ENCODE data around the gene TMEM185B.

The TMEM185B gene

GRCh38 chr2:120244656-120245519 is 21.7 kb upstream of the TMEM185B start:
- no peak overlapping the region for H3K4me3 ChIP-seq (ENCODE audit: low read length)
- TF ChIP-seq, protein P1, sequence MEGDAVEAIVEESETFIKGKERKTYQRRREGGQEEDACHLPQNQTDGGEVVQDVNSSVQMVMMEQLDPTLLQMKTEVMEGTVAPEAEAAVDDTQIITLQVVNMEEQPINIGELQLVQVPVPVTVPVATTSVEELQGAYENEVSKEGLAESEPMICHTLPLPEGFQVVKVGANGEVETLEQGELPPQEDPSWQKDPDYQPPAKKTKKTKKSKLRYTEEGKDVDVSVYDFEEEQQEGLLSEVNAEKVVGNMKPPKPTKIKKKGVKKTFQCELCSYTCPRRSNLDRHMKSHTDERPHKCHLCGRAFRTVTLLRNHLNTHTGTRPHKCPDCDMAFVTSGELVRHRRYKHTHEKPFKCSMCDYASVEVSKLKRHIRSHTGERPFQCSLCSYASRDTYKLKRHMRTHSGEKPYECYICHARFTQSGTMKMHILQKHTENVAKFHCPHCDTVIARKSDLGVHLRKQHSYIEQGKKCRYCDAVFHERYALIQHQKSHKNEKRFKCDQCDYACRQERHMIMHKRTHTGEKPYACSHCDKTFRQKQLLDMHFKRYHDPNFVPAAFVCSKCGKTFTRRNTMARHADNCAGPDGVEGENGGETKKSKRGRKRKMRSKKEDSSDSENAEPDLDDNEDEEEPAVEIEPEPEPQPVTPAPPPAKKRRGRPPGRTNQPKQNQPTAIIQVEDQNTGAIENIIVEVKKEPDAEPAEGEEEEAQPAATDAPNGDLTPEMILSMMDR (conservative IDR thresholded peaks at IDR 0.05; ENCODE audit: low read length) = no peak
- no peak for DNase-seq (ENCODE audit: low read depth)

GRCh38 chr2:120243875-120244553 is 20.8 kb upstream of the TMEM185B start:
- DNase-seq (ENCODE audit: low read depth) = no peak
- TF ChIP-seq, protein P1 (conservative IDR thresholded peaks at IDR 0.05; ENCODE audit: low read length) = no peak
- no peak overlapping the region for H3K4me3 ChIP-seq (ENCODE audit: low read length)

- TF ChIP-seq, protein P1 (conservative IDR thresholded peaks at IDR 0.05; ENCODE audit: low read length) = no peak
- peak; percentile 31 for DNase-seq (ENCODE audit: low read depth)
- no peak overlapping the region for H3K4me3 ChIP-seq (ENCODE audit: low read length)
Measured at GRCh38 chr2:120243211-120243610, 20.0 kb upstream of the TMEM185B start.

DNA sequence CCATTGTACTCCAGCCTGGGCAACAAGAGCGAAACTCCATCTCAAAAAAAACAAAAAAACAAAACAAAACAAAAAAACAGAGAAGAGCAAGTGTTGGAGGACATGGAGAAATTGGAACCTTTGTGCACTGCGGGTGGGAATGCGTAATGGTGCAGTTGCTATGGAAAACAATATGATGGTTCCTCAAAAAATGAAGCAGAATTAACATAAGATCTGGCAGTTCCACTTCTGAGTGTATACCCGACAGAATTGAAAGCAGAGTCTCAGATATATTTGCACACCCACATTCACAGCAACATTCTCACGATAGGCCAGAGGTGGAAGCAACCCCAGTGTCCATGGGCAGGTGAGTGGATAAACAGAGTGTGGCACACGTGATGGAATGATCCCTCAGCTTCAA is 18.5 kb upstream of the TMEM185B start:
- TF ChIP-seq, protein P1 (conservative IDR thresholded peaks at IDR 0.05; ENCODE audit: low read length) = no peak

DNA sequence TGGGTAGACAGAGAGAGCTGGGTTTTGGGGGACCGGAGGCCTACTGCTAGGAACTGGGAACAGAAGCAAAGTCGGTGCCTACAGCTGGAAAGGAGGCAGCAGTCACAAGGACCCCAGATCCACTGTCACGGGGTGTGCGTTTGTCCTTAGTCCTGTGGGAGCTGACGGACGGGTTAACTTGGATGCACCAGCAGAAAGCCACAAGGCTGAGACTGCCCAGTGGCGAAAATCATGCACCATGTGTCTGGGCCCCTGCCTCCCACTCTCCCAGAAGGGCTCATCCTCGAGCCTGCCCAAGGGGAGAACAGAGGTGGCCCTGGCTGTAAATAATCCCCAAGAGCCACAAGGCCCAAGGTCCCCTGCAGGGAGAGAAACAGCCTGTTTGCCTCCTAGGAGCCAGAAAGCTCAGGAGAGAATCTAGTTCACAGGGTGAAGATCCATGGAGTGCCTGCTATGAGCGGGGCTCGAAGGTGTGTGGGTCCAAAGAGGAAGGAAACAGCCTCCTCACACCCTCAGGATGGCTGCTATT is 17.8 kb upstream of the TMEM185B start:
- TF ChIP-seq, protein P1 (conservative IDR thresholded peaks at IDR 0.05; ENCODE audit: low read length) = no peak
- DNase-seq (ENCODE audit: low read depth) = no peak
- H3K4me3 ChIP-seq (ENCODE audit: low read length) = no peak overlapping the region

More for the DNA sequence above, 18.5 kb upstream of the TMEM185B start:
- no peak for DNase-seq (ENCODE audit: low read depth)
- no peak overlapping the region for H3K4me3 ChIP-seq (ENCODE audit: low read length)

GRCh38 chr2:120239488-120240287 is 16.5 kb upstream of the TMEM185B start:
- DNase-seq (ENCODE audit: low read depth) = peak; percentile 87
- H3K4me3 ChIP-seq (ENCODE audit: low read length) = peak overlapping the region; percentile 12; the same call in 1 of the 2 replicates
- TF ChIP-seq, protein P1 (conservative IDR thresholded peaks at IDR 0.05; ENCODE audit: low read length) = peak; percentile 7; the same call in 1 of the 2 replicates
